Umbilical cord (tissue), 2 donors: ENCODE measurements around the gene SCAMP2. TPM values are rescaled to one million over a fixed set of nuclear protein-coding genes. Genes with fewer than 3 reads are reported as not detected.

Experiments
- DNase-seq: peaks from one replicate; pipeline ENCODE4 v3.0.0-alpha.2; 2015; ENCODE audit warnings: low spot score
- total RNA-seq: library from RNA; depleted of rRNA; stranded (reverse); fragments of >200 nt; gene quantifications from one replicate; pipeline ENCODE4 v1.2.3, GENCODE V29; 2014; ENCODE audit warnings: low replicate concordance; ENCODE audit not compliant: insufficient read depth

Gene SCAMP2
- total RNA-seq, 1 donor from 2014 or later = 19.0 TPM

- no peak for DNase-seq
These were observed 33.4 kb downstream of the SCAMP2 start for GRCh38 chr15:74839526-74840395.

- no peak for DNase-seq
These were observed 34.2 kb downstream of the SCAMP2 start for GRCh38 chr15:74838746-74839525.

- DNase-seq = no peak
These were observed 35.0 kb downstream of the SCAMP2 start for GRCh38 chr15:74838137-74838516.

- no peak for DNase-seq
These were observed 35.6 kb downstream of the SCAMP2 start for GRCh38 chr15:74837482-74838136.

- DNase-seq = no peak
These were observed 36.3 kb downstream of the SCAMP2 start for GRCh38 chr15:74836846-74837245.

- DNase-seq = peak; percentile 17
These were observed 37.8 kb downstream of the SCAMP2 start for GRCh38 chr15:74835312-74835823.

- DNase-seq = no peak
These were observed 39.6 kb downstream of the SCAMP2 start for GRCh38 chr15:74833376-74834107.

- DNase-seq = no peak
These were observed 40.3 kb downstream of the SCAMP2 start for GRCh38 chr15:74832826-74833225.

GRCh38 chr15:74831813-74832495, 41.2 kb downstream of the SCAMP2 start:
- no peak for DNase-seq

- no peak for DNase-seq
These were observed 42.3 kb downstream of the SCAMP2 start for GRCh38 chr15:74830868-74831267.

- DNase-seq = no peak
These were observed 43.2 kb downstream of the SCAMP2 start for GRCh38 chr15:74829991-74830390.

- no peak for DNase-seq
These were observed 43.7 kb downstream of the SCAMP2 start for GRCh38 chr15:74829486-74829885.

- DNase-seq = no peak
These were observed 44.3 kb downstream of the SCAMP2 start for GRCh38 chr15:74828835-74829234.

GRCh38 chr15:74827614-74828013, 45.6 kb downstream of the SCAMP2 start:
- DNase-seq = no peak

GRCh38 chr15:74826921-74827320, 46.2 kb downstream of the SCAMP2 start:
- DNase-seq = no peak

GRCh38 chr15:74826364-74826819, 46.8 kb downstream of the SCAMP2 start, which contains the start of gene CPLX3:
Gene CPLX3 (plus strand): TSS chr15:74826627. CDS start chr15:74826704, 77 bp downstream.
- DNase-seq = peak; percentile 7

GRCh38 chr15:74825866-74826265, 47.3 kb downstream of the SCAMP2 start:
- DNase-seq = no peak

- no peak for DNase-seq
These were observed 48.2 kb downstream of the SCAMP2 start for GRCh38 chr15:74824976-74825375.

- DNase-seq = no peak
These were observed 49.8 kb downstream of the SCAMP2 start for GRCh38 chr15:74823324-74823723.

GRCh38 chr15:74822233-74822632, 50.9 kb downstream of the SCAMP2 start:
- no peak for DNase-seq

GRCh38 chr15:74821790-74822158, 51.4 kb downstream of the SCAMP2 start:
- DNase-seq = no peak
